Heart right ventricle (tissue), 16 donors: ENCODE measurements around the gene SETBP1. TPM values are rescaled to one million over a fixed set of nuclear protein-coding genes. Genes with fewer than 3 reads are reported as not detected.

Source experiments
- ATAC-seq, 8 donors: fragments of 200-7000 bp; cut with Tn5 transposase; one replicate each; pipeline ENCODE4 v1.9.1; 2020; ENCODE audit warnings: mild to moderate bottlenecking in 8 of 8, moderate library complexity in 8 of 8, moderate number of reproducible peaks in 1 of 8
- DNase-seq, 2 donors: peaks; one replicate each; pipeline ENCODE4 v3.0.0-alpha.2; 2020
- H3K27ac ChIP-seq, 10 donors: fragments of 200-600 bp; sonication (generic) in 2 of 10; one replicate each; pipeline versions ENCODE4 v1.5.0 to v1.8.0; 2020 to 2022; ENCODE audit warnings: mild to moderate bottlenecking in 3 of 10
- H3K27me3 ChIP-seq, 7 donors: fragments of 200-600 bp; one replicate each; pipeline ENCODE4 v1.8.0; 2021 to 2022; ENCODE audit warnings: mild to moderate bottlenecking in 2 of 7
- H3K36me3 ChIP-seq, 9 donors: fragments of 200-600 bp; sonication (generic) in 1 of 9; one replicate each; pipeline versions ENCODE4 v1.5.0 to v1.8.0; 2020 to 2022; ENCODE audit warnings: mild to moderate bottlenecking in 2 of 9
- H3K4me1 ChIP-seq, 9 donors: fragments of 200-600 bp; sonication (generic) in 1 of 9; one replicate each; pipeline versions ENCODE4 v1.5.0 to v1.8.0; 2020 to 2022; ENCODE audit warnings: mild to moderate bottlenecking in 4 of 9
- H3K4me3 ChIP-seq, 10 donors: fragments of 200-600 bp; sonication (generic) in 2 of 10; one replicate each; pipeline versions ENCODE4 v1.5.0 to v1.8.0; 2020 to 2022; ENCODE audit warnings: mild to moderate bottlenecking in 7 of 10, moderate library complexity in 2 of 10
- H3K9me3 ChIP-seq, 11 donors: fragments of 200-600 bp in 10 of 11; sonication (generic) in 2 of 11; one replicate each; pipeline versions ENCODE4 v1.5.0 to v1.8.0; 2013 to 2022; ENCODE audit warnings: mild to moderate bottlenecking in 2 of 11, control low read depth in 1 of 11, moderate library complexity in 1 of 11
- CTCF ChIP-seq, 9 donors: fragments of 200-600 bp; sonication (generic) in 2 of 9; IDR thresholded peaks; one replicate each; pipeline versions ENCODE4 v1.5.0 to v1.8.0; 2021 to 2022; ENCODE audit warnings: antibody characterized with exemption in 9 of 9, mild to moderate bottlenecking in 5 of 9, moderate library complexity in 1 of 9
- WGBS, 2 donors: extraction: QIAGEN DNeasy Blood & Tissue Kit; methylation state at CpG; one replicate each; pipeline ENCODE4 v1.1.7; 2013; ENCODE audit warnings: inconsistent platforms in 1 of 2; 5-methylcytosine and 5-hydroxymethylcytosine counted together
- intact Hi-C, 10 donors: fragments of 100-400 bp; cut with DNase I; formaldehyde crosslinking; loops; one replicate each; pipeline versions ENCODE4 v1.11.1 to v1.14.2; 2022
- polyA plus RNA-seq, 2 donors: library from polyadenylated mRNA; stranded (reverse); fragments of 200-250 nt; gene quantifications; one replicate each; pipeline ENCODE4 v1.2.3, GENCODE V29; 2013
- total RNA-seq, 10 donors: library from RNA; stranded (reverse); fragmentation: NEBNext Ultra II Directional in 3 of 10; extraction: Animal tissue kit (Norgen Biotek cat#: 25700) in 3 of 10; gene quantifications; one replicate each; pipeline versions ENCODE4 v1.2.1 to v1.2.4, GENCODE V29; 2021 to 2023
- donor health status: Arrhythmogenic right ventricular cardiomyopathy.
- donor health status: ischemic (EF 13 %, LVEDD 7.1; RV severe dilation, severe dysfunction).
- donor health status: healthy with polysubstance abuse.
- donor health status: DM: no; HTN: yes; CAD: no.
- donor health status: DM: no; HTN: no; CAD: no.
- donor health status: ischemic (EF 25% LVEDD 6.9; RV normal size, moderate dysfunction).
- donor health status: ischemic (EF 25% LVEDD 5.7; RV mildly dilated, moderate dysfunction).
- donor health status: healthy.
- donor health status: DM: yes; HTN: yes; CAD: no.
- donor health status: Ischemic cardiomyopathy.
- donor health status: ischemic (EF 35%, LVEDD 5.7; RV mildly dilated, moderate dysfunction).
- donor health status: nonischemic (EF 11% LVEDD 7.7; RV severe dilation, severe dysfunction).
- donor health status: DM: yes; HTN: yes; CAD: no.
- donor health status: PGD.
- donor health status: ischemic (EF 29% LVEDD 5.4; RV normal size, mild dysfunction).
- donor health status: nonischemic (EF 23%, LVEDD 6.1; RV moderate dilation, normal function).

Gene SETBP1
- total and polyA plus RNA-seq, 12 donors = 0.71 to 12.2 (median 6.1) TPM

DNA sequence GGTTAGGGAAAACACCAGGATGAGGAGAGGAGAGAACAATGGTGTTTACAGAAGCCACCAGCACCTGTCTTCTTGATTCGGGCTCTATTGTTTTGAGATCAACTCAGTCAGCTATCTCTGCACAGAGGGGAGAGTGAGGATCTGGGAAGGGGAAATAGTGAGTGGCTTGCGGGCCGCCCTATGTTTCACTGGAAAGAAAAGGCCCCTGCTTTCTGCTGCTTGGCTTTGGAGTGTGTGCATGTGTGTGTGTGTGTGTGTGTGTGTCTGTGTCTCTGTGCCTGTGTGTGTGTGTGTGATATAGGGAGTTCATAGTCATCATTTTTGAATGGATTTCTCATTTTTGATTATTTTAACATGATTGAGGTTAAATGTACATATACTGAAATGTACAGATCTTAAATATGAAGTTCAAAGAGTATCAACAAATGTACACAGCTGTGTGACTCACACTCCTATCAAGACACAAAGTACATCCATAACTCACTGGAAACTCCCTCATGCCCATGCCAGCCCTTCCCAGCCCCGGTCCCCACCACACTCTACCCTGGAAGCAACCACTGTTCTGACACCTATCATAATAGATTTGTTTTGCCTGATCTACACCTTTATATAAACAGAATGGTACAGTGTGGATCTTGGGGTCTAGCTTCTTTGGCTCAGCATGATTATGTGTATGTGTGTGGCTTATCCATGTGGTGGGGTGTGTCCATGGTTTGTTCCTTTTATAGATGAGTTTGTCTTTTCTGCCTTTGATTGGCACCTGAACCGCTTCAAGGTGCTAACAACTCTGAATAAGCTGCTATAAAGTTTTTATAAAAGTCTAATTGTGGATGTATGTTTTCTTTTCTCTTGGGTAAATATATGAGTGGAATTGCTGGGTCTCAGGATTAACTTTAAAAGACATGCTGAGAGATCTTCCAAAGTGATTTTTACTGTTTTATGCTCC, 258.3 kb downstream of the SETBP1 start:
- DNase-seq (no peak), ATAC-seq (peak in 1 of 8 donors; percentile 12)
- Histone ChIP-seq H3K36me3 (no peaks in the 10 kb centered on the region), H3K4me1 (peaks cover 0 to 24% (median 16%) of the 10 kb centered on the region in 9 donors), H3K27me3 (no peaks in the 10 kb centered on the region), H3K4me3 (no peak overlapping the region), H3K9me3 (peaks cover 0 to 4% (median 0%) of the 10 kb centered on the region in 11 donors), H3K27ac (no peak overlapping the region)
- no peak for TF ChIP-seq CTCF (IDR thresholded peaks at IDR 0.05)
- intact Hi-C loops = no loop called here
- WGBS, 2 donors = 59 to 65% methylated on average over 5 of the region's 5 CpGs

DNA sequence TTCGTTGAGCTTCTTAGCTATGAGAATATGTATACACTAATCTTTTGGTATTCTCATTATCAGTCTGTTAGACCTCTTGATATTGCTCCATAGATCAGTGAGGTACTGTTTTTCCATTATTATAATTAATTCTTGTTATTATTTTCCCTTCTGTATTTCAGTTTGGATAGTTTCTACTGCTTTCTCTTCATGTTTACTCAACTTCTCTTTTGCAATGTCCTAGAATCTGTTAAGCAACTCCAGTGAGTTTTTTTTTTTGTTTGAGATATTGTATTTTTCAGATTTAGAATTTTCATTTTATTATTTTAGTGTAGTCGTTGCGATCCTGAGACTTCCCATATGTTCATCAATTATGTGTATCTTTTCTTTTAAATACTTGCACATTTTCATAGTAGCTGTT, 260.8 kb downstream of the SETBP1 start:
- no peak for TF ChIP-seq CTCF (IDR thresholded peaks at IDR 0.05)

GRCh38 chr18:44942073-44942472, 261.4 kb downstream of the SETBP1 start:
- H3K4me1 ChIP-seq = peaks cover 0 to 24% (median 14%) of the 10 kb centered on the region in 9 donors
- WGBS, 2 donors = 92 to 95% methylated on average over 2 of the region's 2 CpGs

More for the DNA sequence above, 260.8 kb downstream of the SETBP1 start:
- Histone ChIP-seq H3K27me3 (no peaks in the 10 kb centered on the region), H3K4me1 (peaks cover 0 to 24% (median 17%) of the 10 kb centered on the region in 9 donors), H3K9me3 (no peaks in the 10 kb centered on the region), H3K27ac (no peak overlapping the region), H3K4me3 (no peak overlapping the region), H3K36me3 (no peaks in the 10 kb centered on the region)
- ATAC-seq = no peak
- no peak for DNase-seq
- WGBS, 2 donors = 92 to 96% methylated on average over 3 of the region's 3 CpGs
- intact Hi-C loops = no loop called here

More at GRCh38 chr18:44942073-44942472, 261.4 kb downstream of the SETBP1 start:
- intact Hi-C loops = no loop called here
- DNase-seq (no peak), ATAC-seq (no peak)
- Histone ChIP-seq H3K4me3 (no peak overlapping the region), H3K36me3 (no peaks in the 10 kb centered on the region), H3K27ac (no peak overlapping the region), H3K9me3 (no peaks in the 10 kb centered on the region), H3K27me3 (no peaks in the 10 kb centered on the region)
- no peak for TF ChIP-seq CTCF (IDR thresholded peaks at IDR 0.05)
